SJCRH30 (cell line): ENCODE measurements around the gene FES. TPM values are rescaled to one million over a fixed set of nuclear protein-coding genes. Genes with fewer than 3 reads are reported as not detected.
A peak's percentile ranks its signal among the peaks of the same experiment; 100 is the strongest.
"Not testable (repeated sequence)": the region's sequence is repeated elsewhere in the genome, so short reads cannot be mapped to it uniquely, and the experiment has no call there.

Experiments
- DNase-seq, 2 experiments: peaks; one replicate each; pipeline ENCODE4 v3.0.0-alpha.2; 2015 to 2020
- H3K27ac ChIP-seq: fragments of 250-450 bp; sonication (Bioruptor Pico); 2 replicates; pipeline ENCODE4 v1.5.1; 2020; ENCODE audit warnings: mild to moderate bottlenecking, moderate library complexity
- H3K27me3 ChIP-seq: fragments of 250-450 bp; sonication (Bioruptor Pico); 2 replicates; pipeline ENCODE4 v1.5.1; 2020; ENCODE audit warnings: mild to moderate bottlenecking, moderate library complexity
- H3K36me3 ChIP-seq: fragments of 250-450 bp; sonication (Bioruptor Pico); 2 replicates; pipeline ENCODE4 v1.5.1; 2020; ENCODE audit warnings: mild to moderate bottlenecking, moderate library complexity
- H3K4me1 ChIP-seq: fragments of 250-450 bp; sonication (Bioruptor Pico); 2 replicates; pipeline ENCODE4 v1.5.1; 2020; ENCODE audit warnings: mild to moderate bottlenecking, moderate library complexity
- H3K4me3 ChIP-seq: fragments of 250-450 bp; sonication (Bioruptor Pico); 2 replicates; pipeline ENCODE4 v1.5.1; 2020; ENCODE audit warnings: mild to moderate bottlenecking, moderate library complexity
- H3K9me3 ChIP-seq: fragments of 250-450 bp; sonication (Bioruptor Pico); replicated peaks from 2 replicates; pipeline ENCODE4 v1.5.1; 2020; ENCODE audit warnings: mild to moderate bottlenecking, moderate library complexity
- total RNA-seq: library from RNA; depleted of rRNA; stranded (reverse); fragments of >200 nt; shearing (Covaris generic); gene quantifications from 2 replicates; pipeline ENCODE4 v1.2.3, GENCODE V29; 2014

FES gene
- total RNA-seq, 1 experiment from 2014 or later, result 1.1 TPM

GRCh38 chr15:90912770-90913075, 28.4 kb downstream of the FES start:
- no peak for DNase-seq
- no peaks in the 10 kb centered on the region for H3K27me3 ChIP-seq
- no peaks in the 10 kb centered on the region for H3K36me3 ChIP-seq
- H3K9me3 ChIP-seq, result no peaks in the 10 kb centered on the region
- H3K27ac ChIP-seq, result no peak overlapping the region
- H3K4me3 ChIP-seq, result no peak overlapping the region
- peaks cover 31% of the 10 kb centered on the region for H3K4me1 ChIP-seq

GRCh38 chr15:90913398-90913944, 29.2 kb downstream of the FES start:
- no peak for DNase-seq
- Histone ChIP-seq H3K36me3 (no peaks in the 10 kb centered on the region), H3K4me3 (no peak overlapping the region), H3K9me3 (no peaks in the 10 kb centered on the region), H3K4me1 (peaks cover 31% of the 10 kb centered on the region), H3K27ac (no peak overlapping the region), H3K27me3 (no peaks in the 10 kb centered on the region)

- peak in 1 of 2 experiments; percentile 68 for DNase-seq
- Histone ChIP-seq H3K4me3 (no peak overlapping the region), H3K36me3 (no peaks in the 10 kb centered on the region; the same call in 1 of the 2 replicates), H3K27me3 (no peaks in the 10 kb centered on the region), H3K27ac (peak overlapping the region; percentile 96), H3K9me3 (no peaks in the 10 kb centered on the region), H3K4me1 (peaks cover 31% of the 10 kb centered on the region)
Measured at GRCh38 chr15:90914305-90915080, 30.2 kb downstream of the FES start.

DNA sequence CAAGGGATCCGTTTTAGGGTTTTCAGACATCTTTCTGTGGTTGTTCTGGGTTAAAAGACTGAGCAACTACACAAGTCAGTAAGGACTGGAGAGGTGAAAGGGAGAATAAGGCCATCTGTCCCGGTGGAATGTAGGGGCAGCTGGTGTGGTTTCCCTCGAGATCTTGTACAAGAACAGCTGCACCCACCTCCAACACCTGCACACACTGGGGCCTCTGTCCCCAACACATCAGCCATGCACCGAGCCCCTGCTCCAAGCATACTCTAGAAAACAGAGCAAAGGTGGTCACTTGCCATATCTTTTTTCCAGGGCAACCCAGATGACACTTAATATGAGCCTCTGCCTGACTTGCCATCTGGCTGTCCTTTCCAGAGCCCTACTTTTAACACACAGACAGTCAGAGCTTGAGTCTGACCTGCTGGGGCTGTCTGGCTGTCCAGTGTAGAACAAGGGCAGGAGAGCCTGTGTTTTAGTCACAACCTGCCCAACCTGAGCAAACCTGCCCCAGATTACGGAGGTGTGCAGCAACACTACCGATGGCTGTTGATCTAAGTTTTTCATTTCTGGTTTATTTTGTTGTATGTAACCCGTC, 31.0 kb downstream of the FES start:
- Histone ChIP-seq H3K27me3 (no peaks in the 10 kb centered on the region), H3K9me3 (no peaks in the 10 kb centered on the region), H3K36me3 (no peaks in the 10 kb centered on the region; the same call in 1 of the 2 replicates), H3K4me1 (peaks cover 31% of the 10 kb centered on the region), H3K27ac (peak overlapping the region; percentile 96), H3K4me3 (peak overlapping the region; percentile 0; the same call in 1 of the 2 replicates)
- DNase-seq, result peak; percentile 95 to 98

- H3K4me3 ChIP-seq, result peak overlapping the region; percentile 0; the same call in 1 of the 2 replicates
- H3K27ac ChIP-seq, result peak overlapping the region; percentile 96
- H3K9me3 ChIP-seq, result no peaks in the 10 kb centered on the region
- DNase-seq, result peak; percentile 78 to 83
- H3K4me1 ChIP-seq, result peaks cover 31% of the 10 kb centered on the region
- H3K36me3 ChIP-seq, result no peaks in the 10 kb centered on the region; the same call in 1 of the 2 replicates
- H3K27me3 ChIP-seq, result no peaks in the 10 kb centered on the region
Measured at GRCh38 chr15:90915808-90916440, 31.6 kb downstream of the FES start.

- no peak for DNase-seq
- Histone ChIP-seq H3K36me3 (no peaks in the 10 kb centered on the region; the same call in 1 of the 2 replicates), H3K27ac (peak overlapping the region; percentile 96)
Measured at GRCh38 chr15:90916461-90916860, 32.2 kb downstream of the FES start.

GRCh38 chr15:90917569-90917968, 33.3 kb downstream of the FES start:
- Histone ChIP-seq H3K4me3 (no peak overlapping the region), H3K4me1 (peaks cover 31% of the 10 kb centered on the region), H3K27ac (no peak overlapping the region), H3K36me3 (no peaks in the 10 kb centered on the region; the same call in 1 of the 2 replicates), H3K9me3 (no peaks in the 10 kb centered on the region), H3K27me3 (no peaks in the 10 kb centered on the region)
- DNase-seq, result no peak

More at GRCh38 chr15:90916461-90916860, 32.2 kb downstream of the FES start:
- H3K4me1 ChIP-seq, result peaks cover 31% of the 10 kb centered on the region
- H3K4me3 ChIP-seq, result no peak overlapping the region; the same call in 1 of the 2 replicates
- H3K9me3 ChIP-seq, result no peaks in the 10 kb centered on the region
- no peaks in the 10 kb centered on the region for H3K27me3 ChIP-seq

- Histone ChIP-seq H3K4me1 (peaks cover 31% of the 10 kb centered on the region), H3K9me3 (no peaks in the 10 kb centered on the region), H3K27me3 (no peaks in the 10 kb centered on the region), H3K27ac (no peak overlapping the region), H3K36me3 (no peaks in the 10 kb centered on the region; the same call in 1 of the 2 replicates), H3K4me3 (no peak overlapping the region)
- DNase-seq, result no peak
Measured at GRCh38 chr15:90918034-90918788, 33.9 kb downstream of the FES start.

DNA sequence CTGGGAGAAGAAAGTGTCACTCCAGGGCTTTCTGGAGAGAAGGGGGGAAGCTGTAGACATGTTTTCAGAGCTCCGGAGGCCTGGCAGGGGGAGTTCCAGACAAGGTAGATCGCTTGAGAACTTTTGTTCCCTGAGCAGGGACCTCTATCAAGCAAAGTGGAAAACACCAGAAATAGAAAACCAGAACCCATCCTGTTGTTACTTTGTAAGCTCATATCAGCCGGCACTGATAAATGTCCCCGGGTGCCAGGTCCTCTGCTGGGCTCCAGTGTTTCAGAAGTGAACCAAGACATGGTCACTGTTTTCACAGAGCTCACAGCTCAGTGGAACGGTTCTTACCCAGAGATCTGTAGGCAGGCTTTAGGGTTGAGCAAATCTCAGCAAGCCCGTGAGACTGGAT, 34.5 kb downstream of the FES start:
- H3K4me1 ChIP-seq, result peaks cover 31% of the 10 kb centered on the region
- H3K36me3 ChIP-seq, result no peaks in the 10 kb centered on the region; the same call in 1 of the 2 replicates
- no peak for DNase-seq
- no peak overlapping the region for H3K27ac ChIP-seq
- H3K9me3 ChIP-seq, result no peaks in the 10 kb centered on the region
- H3K27me3 ChIP-seq, result no peaks in the 10 kb centered on the region
- H3K4me3 ChIP-seq, result no peak overlapping the region

GRCh38 chr15:90921887-90922286, 37.6 kb downstream of the FES start:
- no peak overlapping the region for H3K27ac ChIP-seq
- H3K4me3 ChIP-seq, result no peak overlapping the region
- H3K27me3 ChIP-seq, result no peaks in the 10 kb centered on the region
- H3K4me1 ChIP-seq, result peaks cover under 1% of the 10 kb centered on the region
- H3K9me3 ChIP-seq, result no peaks in the 10 kb centered on the region
- DNase-seq, result no peak
- no peaks in the 10 kb centered on the region; the same call in 1 of the 2 replicates for H3K36me3 ChIP-seq

DNA sequence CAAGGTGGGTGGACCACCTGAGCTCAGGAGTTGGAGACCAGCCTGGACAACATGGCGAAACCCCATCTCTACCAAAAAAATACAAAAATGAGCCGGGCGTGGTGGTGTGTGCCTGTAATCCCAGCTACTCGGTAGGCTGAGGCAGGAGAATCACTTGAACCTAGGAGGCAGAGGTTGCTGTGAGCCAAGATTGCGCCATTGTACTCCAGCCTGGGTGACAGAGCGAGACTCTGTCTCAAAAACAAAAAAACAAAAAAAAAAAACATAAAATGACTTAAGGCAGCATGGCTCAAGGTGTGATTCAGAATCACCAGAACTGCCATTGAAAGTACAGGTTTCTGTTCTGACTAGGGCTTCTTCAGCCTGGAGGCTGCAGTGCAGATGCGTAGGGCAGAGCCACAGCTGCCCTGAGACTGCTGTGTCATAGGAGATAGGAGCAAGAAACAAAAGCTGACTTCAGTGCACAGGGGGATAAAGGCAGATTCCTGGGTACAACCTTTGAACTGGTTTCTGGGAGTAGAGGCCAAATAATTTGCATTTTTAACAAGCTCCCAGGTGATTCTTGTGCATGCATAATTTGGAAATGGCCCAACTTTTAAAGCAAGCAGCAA, 38.5 kb downstream of the FES start:
- H3K27ac ChIP-seq, H3K27me3 ChIP-seq, H3K4me1 ChIP-seq, DNase-seq, H3K36me3 ChIP-seq, H3K9me3 ChIP-seq, H3K4me3 ChIP-seq: not testable (repeated sequence)

DNA sequence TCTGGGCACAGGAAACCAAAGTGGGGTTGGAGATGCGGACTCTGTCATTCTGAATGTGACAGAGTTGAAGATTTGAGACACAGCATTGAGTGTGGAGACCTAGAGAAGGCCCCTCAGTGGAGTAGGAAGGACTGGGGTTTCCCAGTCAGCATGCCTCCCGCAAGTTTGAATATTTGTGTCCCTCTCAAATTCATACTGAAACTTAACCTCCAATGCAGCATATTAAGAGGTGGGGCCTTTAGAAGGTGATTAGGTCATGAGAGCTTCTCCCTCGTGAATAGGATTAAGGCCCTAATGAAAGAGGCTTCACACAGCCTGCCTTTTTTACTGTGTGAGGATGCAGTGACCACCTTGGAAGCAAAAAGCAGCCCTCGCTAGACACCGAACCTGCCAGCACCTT, 40.1 kb downstream of the FES start:
- H3K4me3 ChIP-seq, result no peak overlapping the region
- no peak for DNase-seq
- no peaks in the 10 kb centered on the region; the same call in 1 of the 2 replicates for H3K36me3 ChIP-seq
- H3K27me3 ChIP-seq, result no peaks in the 10 kb centered on the region
- H3K27ac ChIP-seq, result no peak overlapping the region
- no peaks in the 10 kb centered on the region for H3K4me1 ChIP-seq
- no peaks in the 10 kb centered on the region for H3K9me3 ChIP-seq

- H3K9me3 ChIP-seq, result not testable (repeated sequence)
Measured at GRCh38 chr15:90926766-90927165, 42.5 kb downstream of the FES start.

DNA sequence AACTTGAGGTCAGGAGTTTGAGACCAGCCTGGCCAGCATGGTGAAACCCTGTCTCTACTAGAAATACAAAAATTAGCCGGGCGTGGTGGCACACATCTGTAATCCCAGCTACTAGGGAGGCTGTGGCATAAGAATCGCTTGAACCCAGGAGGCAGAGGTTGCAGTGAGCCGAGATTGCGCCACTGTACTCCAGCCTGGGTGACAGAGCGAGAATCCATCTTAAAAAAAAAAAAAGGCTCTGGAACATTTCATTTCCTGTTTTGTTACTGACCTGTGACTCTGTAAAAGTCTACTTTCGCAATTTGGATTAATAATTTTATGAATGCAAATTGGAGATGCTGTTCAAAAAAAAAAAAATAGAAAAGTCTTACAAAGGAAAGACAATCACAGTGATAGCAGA, 43.8 kb downstream of the FES start:
- not testable (repeated sequence) for H3K9me3 ChIP-seq, H3K27me3 ChIP-seq, DNase-seq, H3K36me3 ChIP-seq, H3K27ac ChIP-seq, H3K4me1 ChIP-seq, H3K4me3 ChIP-seq

More at GRCh38 chr15:90926766-90927165, 42.5 kb downstream of the FES start:
- H3K4me1 ChIP-seq, H3K36me3 ChIP-seq, H3K27me3 ChIP-seq, H3K4me3 ChIP-seq, H3K27ac ChIP-seq, DNase-seq: not testable (repeated sequence)
